GM23338 (cell line): Measurements from ENCODE around the gene CASP7. TPM values are rescaled to one million over a fixed set of nuclear protein-coding genes. Genes with fewer than 3 reads are reported as not detected.
A peak's percentile ranks its signal among the peaks of the same experiment; 100 is the strongest.

Experiments
- ATAC-seq: fragments of 200-7000 bp; cut with Tn5 transposase; 3 replicates; pipeline ENCODE4 v1.9.1; 2020
- DNase-seq: peaks from one replicate; pipeline ENCODE4 v3.0.0-alpha.2; 2015; ENCODE audit warnings: low spot score
- H2AFZ ChIP-seq: fragments of 200-600 bp; sonication (generic); 2 replicates; pipeline ENCODE4 v1.8.0; 2016; ENCODE audit warnings: antibody characterized with exemption, mild to moderate bottlenecking, moderate library complexity
- H3F3A ChIP-seq: fragments of 200-600 bp; sonication (generic); replicated peaks from 2 replicates; pipeline ENCODE4 v1.8.0; 2017; ENCODE audit warnings: antibody characterized with exemption, mixed run types, low read depth
- H3K27ac ChIP-seq: fragments of 200-600 bp; sonication (generic); 2 replicates; pipeline ENCODE4 v1.6.1; 2016; ENCODE audit warnings: low read depth
- H3K27me3 ChIP-seq: fragments of 200-600 bp; sonication (generic); 2 replicates; pipeline ENCODE4 v1.8.0; 2016; ENCODE audit warnings: mild to moderate bottlenecking, mixed run types, moderate library complexity; ENCODE audit not compliant: insufficient read depth
- H3K36me3 ChIP-seq: fragments of 200-600 bp; sonication (generic); 2 replicates; pipeline ENCODE4 v1.8.0; 2016; ENCODE audit warnings: mild to moderate bottlenecking; ENCODE audit not compliant: insufficient read depth
- H3K4me1 ChIP-seq: fragments of 200-600 bp; sonication (generic); 2 replicates; pipeline ENCODE4 v1.8.0; 2016; ENCODE audit warnings: mild to moderate bottlenecking, moderate library complexity; ENCODE audit not compliant: insufficient read depth
- H3K4me2 ChIP-seq: fragments of 200-600 bp; sonication (generic); 2 replicates; pipeline ENCODE4 v1.7.1; 2017; ENCODE audit warnings: mixed run types
- H3K4me3 ChIP-seq: fragments of 200-600 bp; sonication (generic); 2 replicates; pipeline ENCODE4 v1.6.1; 2016; ENCODE audit warnings: mixed run types
- H3K79me2 ChIP-seq: fragments of 200-600 bp; sonication (generic); replicated peaks from 2 replicates; pipeline ENCODE4 v1.8.0; 2017; ENCODE audit warnings: mild to moderate bottlenecking; ENCODE audit not compliant: insufficient read depth
- H3K9me2 ChIP-seq: fragments of 200-600 bp; sonication (generic); 2 replicates; pipeline ENCODE4 v1.8.0; 2017; ENCODE audit not compliant: insufficient read depth
- H4K20me1 ChIP-seq: fragments of 200-600 bp; sonication (generic); replicated peaks from 2 replicates; pipeline ENCODE4 v1.8.0; 2017; ENCODE audit warnings: mild to moderate bottlenecking; ENCODE audit not compliant: insufficient read depth
- H3K27ac Mint-ChIP-seq: 2 replicates; pipeline ENCODE4 v1.8.0; 2020; ENCODE audit warnings: inconsistent platforms, mild to moderate bottlenecking, moderate library complexity, mixed read lengths
- H3K27me3 Mint-ChIP-seq: 3 replicates; pipeline ENCODE4 v1.8.0; 2022; ENCODE audit warnings: low read depth, mild to moderate bottlenecking, moderate library complexity, mixed read lengths, inconsistent platforms; ENCODE audit not compliant: insufficient read depth, poor library complexity
- H3K36me3 Mint-ChIP-seq: 3 replicates; pipeline ENCODE4 v1.8.0; 2021; ENCODE audit warnings: low read depth, mild to moderate bottlenecking, inconsistent platforms, moderate library complexity, mixed read lengths
- H3K4me1 Mint-ChIP-seq: 3 replicates; pipeline ENCODE4 v1.8.0; 2020; ENCODE audit warnings: mild to moderate bottlenecking, inconsistent platforms, mixed read lengths
- H3K4me3 Mint-ChIP-seq: 3 replicates; pipeline ENCODE4 v1.8.0; 2021; ENCODE audit warnings: moderate library complexity, mild to moderate bottlenecking, inconsistent platforms, mixed read lengths
- H3K9me3 Mint-ChIP-seq: 3 replicates; pipeline ENCODE4 v1.8.0; 2020; ENCODE audit warnings: moderate library complexity, mild to moderate bottlenecking, inconsistent platforms, mixed read lengths
- CTCF ChIP-seq, 2 experiments: fragments of 200-600 bp in 1 of 2; sonication (generic) in 1 of 2; conservative IDR thresholded peaks; 2 replicates each; pipeline versions ENCODE4 v1.5.1 to v1.6.1; 2016 to 2017; ENCODE audit warnings: antibody characterized with exemption in 2 of 2, low read depth in 2 of 2, mild to moderate bottlenecking in 2 of 2, moderate library complexity in 1 of 2
- EZH2 ChIP-seq: fragments of 200-600 bp; sonication (generic); IDR thresholded peaks from one replicate; pipeline ENCODE4 v1.8.0; 2017; ENCODE audit warnings: antibody characterized with exemption, mild to moderate bottlenecking, low read depth; ENCODE audit not compliant: unreplicated experiment
- EZH2phosphoT487 ChIP-seq: fragments of 200-600 bp; sonication (generic); IDR thresholded peaks from one replicate; pipeline ENCODE4 v1.8.1; 2018; ENCODE audit warnings: antibody characterized with exemption; ENCODE audit not compliant: unreplicated experiment
- JUNB ChIP-seq: IDR thresholded peaks from one replicate; pipeline ENCODE4 v1.6.1; 2016; ENCODE audit warnings: antibody characterized with exemption; ENCODE audit not compliant: unreplicated experiment
- NANOG ChIP-seq: IDR thresholded peaks from 2 replicates; pipeline ENCODE4 v1.6.1; 2016; ENCODE audit warnings: antibody characterized with exemption, borderline replicate concordance
- POLR2AphosphoS5 ChIP-seq: IDR thresholded peaks from 2 replicates; pipeline ENCODE4 v1.6.1; 2016; ENCODE audit warnings: antibody characterized with exemption, low read depth
- STAT1 ChIP-seq: IDR thresholded peaks from one replicate; pipeline ENCODE4 v1.6.1; 2016; ENCODE audit warnings: antibody characterized with exemption; ENCODE audit not compliant: unreplicated experiment
- ZNF114 ChIP-seq: fragments of 250-450 bp; sonication (Bioruptor Pico); IDR thresholded peaks from 2 replicates; pipeline ENCODE4 v1.5.0; 2020; ENCODE audit warnings: mild to moderate bottlenecking, moderate library complexity
- ZNF331 ChIP-seq: fragments of 250-450 bp; sonication (Bioruptor Pico); IDR thresholded peaks from 2 replicates; pipeline ENCODE4 v1.5.0; 2020; ENCODE audit warnings: low read depth, mild to moderate bottlenecking, moderate library complexity
- polyA plus RNA-seq: library from polyadenylated mRNA; unstranded; fragments of >200 nt; fragmentation: Nextera tagmentation; extraction: Ambion mirVana; gene quantifications from 2 replicates; pipeline ENCODE4 v1.2.1, GENCODE V29; 2016
- total RNA-seq: library from RNA; depleted of rRNA; stranded (reverse); fragments of >200 nt; shearing (Covaris generic); gene quantifications from 2 replicates; pipeline ENCODE4 v1.2.3, GENCODE V29; 2014
- TF ChIP-seq, protein P1 (sequence below): fragments of 250-450 bp; sonication (Bioruptor Pico); IDR thresholded peaks from 2 replicates; pipeline ENCODE4 v1.5.0; 2020; ENCODE audit warnings: mild to moderate bottlenecking, moderate library complexity

CASP7 gene
- total and polyA plus RNA-seq, 2 experiments from 2014 or later, result 2.1 to 7.0 TPM

GRCh38 chr10:113752553-113752952 is 72.8 kb downstream of the CASP7 start:
- Mint-ChIP-seq H3K4me1 (no peaks in the 10 kb centered on the region), H3K36me3 (no peaks in the 10 kb centered on the region), H3K27me3 (no peaks in the 10 kb centered on the region), H3K9me3 (no peaks in the 10 kb centered on the region), H3K27ac (no peak overlapping the region), H3K4me3 (no peak overlapping the region)
- Histone ChIP-seq H3K36me3 (no peaks in the 10 kb centered on the region), H3F3A (no peaks in the 10 kb centered on the region), H3K27me3 (no peaks in the 10 kb centered on the region), H2AFZ (no peak overlapping the region), H3K27ac (no peak overlapping the region), H3K4me1 (no peaks in the 10 kb centered on the region), H4K20me1 (no peaks in the 10 kb centered on the region), H3K79me2 (no peaks in the 10 kb centered on the region), H3K9me2 (no peaks in the 10 kb centered on the region), H3K4me3 (no peak overlapping the region), H3K4me2 (no peak overlapping the region)
- no peak for TF ChIP-seq EZH2phosphoT487
- no peak for TF ChIP-seq CTCF (conservative IDR thresholded peaks at IDR 0.05; ENCODE audit: low read depth in 2 of 2)
- ATAC-seq (no peak), DNase-seq (no peak)

GRCh38 chr10:113753020-113753692 is 73.4 kb downstream of the CASP7 start:
- H3K27ac Mint-ChIP-seq, result no peak overlapping the region
- TF ChIP-seq ZNF331, result no peak
- no peak for TF ChIP-seq ZNF114
- TF ChIP-seq EZH2, result no peak
- TF ChIP-seq, protein P1, sequence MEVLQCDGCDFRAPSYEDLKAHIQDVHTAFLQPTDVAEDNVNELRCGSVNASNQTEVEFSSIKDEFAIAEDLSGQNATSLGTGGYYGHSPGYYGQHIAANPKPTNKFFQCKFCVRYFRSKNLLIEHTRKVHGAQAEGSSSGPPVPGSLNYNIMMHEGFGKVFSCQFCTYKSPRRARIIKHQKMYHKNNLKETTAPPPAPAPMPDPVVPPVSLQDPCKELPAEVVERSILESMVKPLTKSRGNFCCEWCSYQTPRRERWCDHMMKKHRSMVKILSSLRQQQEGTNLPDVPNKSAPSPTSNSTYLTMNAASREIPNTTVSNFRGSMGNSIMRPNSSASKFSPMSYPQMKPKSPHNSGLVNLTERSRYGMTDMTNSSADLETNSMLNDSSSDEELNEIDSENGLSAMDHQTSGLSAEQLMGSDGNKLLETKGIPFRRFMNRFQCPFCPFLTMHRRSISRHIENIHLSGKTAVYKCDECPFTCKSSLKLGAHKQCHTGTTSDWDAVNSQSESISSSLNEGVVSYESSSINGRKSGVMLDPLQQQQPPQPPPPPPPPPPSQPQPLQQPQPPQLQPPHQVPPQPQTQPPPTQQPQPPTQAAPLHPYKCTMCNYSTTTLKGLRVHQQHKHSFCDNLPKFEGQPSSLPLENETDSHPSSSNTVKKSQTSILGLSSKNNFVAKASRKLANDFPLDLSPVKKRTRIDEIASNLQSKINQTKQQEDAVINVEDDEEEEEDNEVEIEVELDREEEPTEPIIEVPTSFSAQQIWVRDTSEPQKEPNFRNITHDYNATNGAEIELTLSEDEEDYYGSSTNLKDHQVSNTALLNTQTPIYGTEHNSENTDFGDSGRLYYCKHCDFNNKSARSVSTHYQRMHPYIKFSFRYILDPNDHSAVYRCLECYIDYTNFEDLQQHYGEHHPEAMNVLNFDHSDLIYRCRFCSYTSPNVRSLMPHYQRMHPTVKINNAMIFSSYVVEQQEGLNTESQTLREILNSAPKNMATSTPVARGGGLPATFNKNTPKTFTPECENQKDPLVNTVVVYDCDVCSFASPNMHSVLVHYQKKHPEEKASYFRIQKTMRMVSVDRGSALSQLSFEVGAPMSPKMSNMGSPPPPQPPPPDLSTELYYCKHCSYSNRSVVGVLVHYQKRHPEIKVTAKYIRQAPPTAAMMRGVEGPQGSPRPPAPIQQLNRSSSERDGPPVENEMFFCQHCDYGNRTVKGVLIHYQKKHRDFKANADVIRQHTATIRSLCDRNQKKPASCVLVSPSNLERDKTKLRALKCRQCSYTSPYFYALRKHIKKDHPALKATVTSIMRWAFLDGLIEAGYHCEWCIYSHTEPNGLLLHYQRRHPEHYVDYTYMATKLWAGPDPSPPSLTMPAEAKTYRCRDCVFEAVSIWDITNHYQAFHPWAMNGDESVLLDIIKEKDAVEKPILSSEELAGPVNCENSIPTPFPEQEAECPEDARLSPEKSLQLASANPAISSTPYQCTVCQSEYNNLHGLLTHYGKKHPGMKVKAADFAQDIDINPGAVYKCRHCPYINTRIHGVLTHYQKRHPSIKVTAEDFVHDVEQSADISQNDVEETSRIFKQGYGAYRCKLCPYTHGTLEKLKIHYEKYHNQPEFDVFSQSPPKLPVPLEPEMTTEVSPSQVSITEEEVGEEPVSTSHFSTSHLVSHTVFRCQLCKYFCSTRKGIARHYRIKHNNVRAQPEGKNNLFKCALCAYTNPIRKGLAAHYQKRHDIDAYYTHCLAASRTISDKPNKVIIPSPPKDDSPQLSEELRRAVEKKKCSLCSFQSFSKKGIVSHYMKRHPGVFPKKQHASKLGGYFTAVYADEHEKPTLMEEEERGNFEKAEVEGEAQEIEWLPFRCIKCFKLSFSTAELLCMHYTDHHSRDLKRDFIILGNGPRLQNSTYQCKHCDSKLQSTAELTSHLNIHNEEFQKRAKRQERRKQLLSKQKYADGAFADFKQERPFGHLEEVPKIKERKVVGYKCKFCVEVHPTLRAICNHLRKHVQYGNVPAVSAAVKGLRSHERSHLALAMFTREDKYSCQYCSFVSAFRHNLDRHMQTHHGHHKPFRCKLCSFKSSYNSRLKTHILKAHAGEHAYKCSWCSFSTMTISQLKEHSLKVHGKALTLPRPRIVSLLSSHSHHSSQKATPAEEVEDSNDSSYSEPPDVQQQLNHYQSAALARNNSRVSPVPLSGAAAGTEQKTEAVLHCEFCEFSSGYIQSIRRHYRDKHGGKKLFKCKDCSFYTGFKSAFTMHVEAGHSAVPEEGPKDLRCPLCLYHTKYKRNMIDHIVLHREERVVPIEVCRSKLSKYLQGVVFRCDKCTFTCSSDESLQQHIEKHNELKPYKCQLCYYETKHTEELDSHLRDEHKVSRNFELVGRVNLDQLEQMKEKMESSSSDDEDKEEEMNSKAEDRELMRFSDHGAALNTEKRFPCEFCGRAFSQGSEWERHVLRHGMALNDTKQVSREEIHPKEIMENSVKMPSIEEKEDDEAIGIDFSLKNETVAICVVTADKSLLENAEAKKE (CRISPR knock-in tag), result no peak
- no peak for TF ChIP-seq EZH2phosphoT487
- TF ChIP-seq CTCF (conservative IDR thresholded peaks at IDR 0.05; ENCODE audit: low read depth in 2 of 2), result no peak
- TF ChIP-seq POLR2AphosphoS5, result no peak
- no peak for TF ChIP-seq JUNB
- no peak for TF ChIP-seq NANOG
- TF ChIP-seq STAT1, result no peak

More at GRCh38 chr10:113753020-113753692, 73.4 kb downstream of the CASP7 start:
- Histone ChIP-seq H3F3A (no peaks in the 10 kb centered on the region), H3K79me2 (no peaks in the 10 kb centered on the region), H3K27ac (no peak overlapping the region), H3K36me3 (no peaks in the 10 kb centered on the region), H3K4me3 (no peak overlapping the region), H4K20me1 (no peaks in the 10 kb centered on the region), H3K27me3 (no peaks in the 10 kb centered on the region), H2AFZ (no peak overlapping the region), H3K4me2 (no peak overlapping the region), H3K4me1 (no peaks in the 10 kb centered on the region), H3K9me2 (no peaks in the 10 kb centered on the region)
- Mint-ChIP-seq H3K4me3 (no peak overlapping the region), H3K36me3 (no peaks in the 10 kb centered on the region), H3K27me3 (no peaks in the 10 kb centered on the region), H3K9me3 (no peaks in the 10 kb centered on the region), H3K4me1 (no peaks in the 10 kb centered on the region)
- DNase-seq (peak; percentile 13), ATAC-seq (no peak)
